H1 (cell line): ENCODE results near the gene TEAD1. TPM values are rescaled to one million over a fixed set of nuclear protein-coding genes. Genes with fewer than 3 reads are reported as not detected.

Experiments used
- CBX5 ChIP-seq: fragments of 300-800, 300-1000 bp; sonication (generic); IDR thresholded peaks from 2 replicates; pipeline ENCODE4 v1.7.1; 2016; ENCODE audit warnings: antibody characterized with exemption, low read length, low read depth
- CHD7 ChIP-seq: fragments of 300-600 bp; sonication (generic); IDR thresholded peaks from 2 replicates; pipeline ENCODE4 v1.7.1; 2012; ENCODE audit warnings: low read length, moderate library complexity, mild to moderate bottlenecking, inconsistent platforms; ENCODE audit not compliant: insufficient replicate concordance
- MAFK ChIP-seq: IDR thresholded peaks from 2 replicates; pipeline ENCODE4 v1.6.1; 2012; ENCODE audit warnings: low read depth, mild to moderate bottlenecking, improper control_type of control experiment, low read length
- POLR2AphosphoS5 ChIP-seq: IDR thresholded peaks from 2 replicates; pipeline ENCODE4 v1.6.1; 2011; ENCODE audit warnings: low read depth, low read length
- RNF2 ChIP-seq: fragments of 200-900, 300-1000 bp; sonication (generic); IDR thresholded peaks from 2 replicates; pipeline ENCODE4 v1.7.1; 2016; ENCODE audit warnings: borderline replicate concordance, low read depth, mild to moderate bottlenecking, antibody characterized with exemption, low read length; ENCODE audit not compliant: poor library complexity, severe bottlenecking; ENCODE audit errors: missing control alignments
- polyA plus RNA-seq, 7 experiments: library from polyadenylated mRNA; depleted of rRNA in 3 of 7; stranded (reverse) in 5 of 7; unstranded in 2 of 7; fragments of >200 nt in 5 of 7; fragments of 200-250 nt in 2 of 7; gene quantifications; 1 replicate in 5 of 7; 2 replicates in 1 of 7; 4 replicates in 1 of 7; pipeline versions ENCODE4 v1.2.1 to v1.2.3, GENCODE V29; 2011 to 2013; ENCODE audit warnings: missing spikeins in 2 of 7, mixed read lengths in 2 of 7
- total RNA-seq: library from RNA; stranded (reverse); fragmentation: NEBNext Ultra II Directional; extraction: Animal tissue kit (Norgen Biotek cat#: 25700); gene quantifications from 2 replicates; pipeline ENCODE4 v1.2.1, GENCODE V29; 2021

Gene TEAD1
- total and polyA plus RNA-seq, 2 of the 8 experiments (the other 6 are each of a cell fraction or from before 2014, with no cell fraction given), result 15.6 to 67.4 TPM

- TF ChIP-seq POLR2AphosphoS5 (no peak), CHD7 (no peak), RNF2 (no peak), CBX5 (no peak), MAFK (no peak)
Measured at GRCh38 chr11:12876340-12876739, 202.1 kb downstream of the TEAD1 start (continued).
